HG03108 (cell line): ENCODE results near the gene SLC7A9.
"Not testable (repeated sequence)": the region's sequence is repeated elsewhere in the genome, so short reads cannot be mapped to it uniquely, and the experiment has no call there.

ENCODE experiments used
- ATAC-seq: cut with Tn5 transposase; IDR thresholded peaks from one replicate; pipeline ENCODE4 v1.9.1; 2021; ENCODE audit warnings: moderate library complexity; ENCODE audit not compliant: unreplicated experiment

Gene SLC7A9

GRCh38 chr19:32886241-32886640 lies 16.7 kb upstream of the SLC7A9 start:
- no peak for ATAC-seq

- not testable (repeated sequence) for ATAC-seq
Measured at GRCh38 chr19:32885255-32885654, 15.7 kb upstream of the SLC7A9 start.

- ATAC-seq = no peak
Measured at GRCh38 chr19:32881766-32882165, 12.2 kb upstream of the SLC7A9 start.

GRCh38 chr19:32880622-32881021 lies 11.1 kb upstream of the SLC7A9 start:
- no peak for ATAC-seq

- no peak for ATAC-seq
Measured at GRCh38 chr19:32879741-32880140, 10.2 kb upstream of the SLC7A9 start.

- ATAC-seq = no peak
Measured at GRCh38 chr19:32878988-32879387, 9.4 kb upstream of the SLC7A9 start.

GRCh38 chr19:32877977-32878745 lies 8.6 kb upstream of the SLC7A9 start:
- no peak for ATAC-seq

GRCh38 chr19:32877323-32877912 lies 7.9 kb upstream of the SLC7A9 start:
- ATAC-seq = no peak

GRCh38 chr19:32876919-32877285 lies 7.3 kb upstream of the SLC7A9 start:
- ATAC-seq = no peak

GRCh38 chr19:32876236-32876918 lies 6.8 kb upstream of the SLC7A9 start:
- no peak for ATAC-seq

GRCh38 chr19:32875428-32875827 lies 5.9 kb upstream of the SLC7A9 start:
- ATAC-seq = no peak

- ATAC-seq = no peak
Measured at GRCh38 chr19:32874605-32875004, 5.0 kb upstream of the SLC7A9 start.

- ATAC-seq = no peak
Measured at GRCh38 chr19:32873247-32873959, 3.8 kb upstream of the SLC7A9 start.

GRCh38 chr19:32872391-32872790 lies 2.8 kb upstream of the SLC7A9 start:
- no peak for ATAC-seq

- ATAC-seq = no peak
Measured at GRCh38 chr19:32870981-32871451, 1.4 kb upstream of the SLC7A9 start.

GRCh38 chr19:32869966-32870573 lies 503 bp upstream of the SLC7A9 start:
- no peak for ATAC-seq

GRCh38 chr19:32868206-32868950 lies 1.2 kb downstream of the SLC7A9 start:
- ATAC-seq = no peak

- ATAC-seq = not testable (repeated sequence)
Measured at GRCh38 chr19:32867436-32867835, 2.1 kb downstream of the SLC7A9 start.

- no peak for ATAC-seq
Measured at GRCh38 chr19:32866564-32867265, 2.9 kb downstream of the SLC7A9 start.

- no peak for ATAC-seq
Measured at GRCh38 chr19:32866061-32866460, 3.5 kb downstream of the SLC7A9 start.
